ENCODE results near the gene ZNF205. TPM values are rescaled to one million over a fixed set of nuclear protein-coding genes. Genes with fewer than 3 reads are reported as not detected.

ZNF205 gene
- total RNA-seq, 1 donor from 2014 or later = 21.1 TPM

- no peaks in the 10 kb centered on the region for H3K9me3 Mint-ChIP-seq
- TF ChIP-seq CTCF (conservative IDR thresholded peaks at IDR 0.05) = no peak
- no peak overlapping the region for H3K27ac Mint-ChIP-seq (ENCODE audit: unreplicated experiment)
- H3K27me3 Mint-ChIP-seq (ENCODE audit: low read depth) = peaks cover 6% of the 10 kb centered on the region
- H3K36me3 Mint-ChIP-seq (ENCODE audit: low read depth) = no peaks in the 10 kb centered on the region
- H3K4me3 Mint-ChIP-seq = no peak overlapping the region
- DNase-seq (ENCODE audit: low read depth, low spot score) = no peak
- peaks cover 18% of the 10 kb centered on the region for H3K4me1 Mint-ChIP-seq
These were observed 27.9 kb upstream of the ZNF205 start for GRCh38 chr16:3084491-3084890.

GRCh38 chr16:3084969-3085670, 27.3 kb upstream of the ZNF205 start:
- no peak for DNase-seq (ENCODE audit: low read depth, low spot score)
- H3K27me3 Mint-ChIP-seq (ENCODE audit: low read depth) = no peaks in the 10 kb centered on the region
- no peak overlapping the region for H3K4me3 Mint-ChIP-seq
- no peak overlapping the region for H3K27ac Mint-ChIP-seq (ENCODE audit: unreplicated experiment)
- TF ChIP-seq CTCF (conservative IDR thresholded peaks at IDR 0.05) = no peak
- H3K4me1 Mint-ChIP-seq = peaks cover 18% of the 10 kb centered on the region
- no peaks in the 10 kb centered on the region for H3K36me3 Mint-ChIP-seq (ENCODE audit: low read depth)
- H3K9me3 Mint-ChIP-seq = no peaks in the 10 kb centered on the region

GRCh38 chr16:3085868-3086595, 26.4 kb upstream of the ZNF205 start:
- H3K27ac Mint-ChIP-seq (ENCODE audit: unreplicated experiment) = no peak overlapping the region
- H3K9me3 Mint-ChIP-seq = no peaks in the 10 kb centered on the region
- no peaks in the 10 kb centered on the region for H3K27me3 Mint-ChIP-seq (ENCODE audit: low read depth)
- H3K4me1 Mint-ChIP-seq = peaks cover 18% of the 10 kb centered on the region
- H3K4me3 Mint-ChIP-seq = no peak overlapping the region
- DNase-seq (ENCODE audit: low read depth, low spot score) = no peak
- TF ChIP-seq CTCF (conservative IDR thresholded peaks at IDR 0.05) = no peak
- no peaks in the 10 kb centered on the region for H3K36me3 Mint-ChIP-seq (ENCODE audit: low read depth)

- Mint-ChIP-seq H3K4me1 (peaks cover 18% of the 10 kb centered on the region), H3K4me3 (no peak overlapping the region), H3K9me3 (no peaks in the 10 kb centered on the region), H3K27ac (ENCODE audit: unreplicated experiment) (peak overlapping the region; percentile 67), H3K36me3 (ENCODE audit: low read depth) (no peaks in the 10 kb centered on the region), H3K27me3 (ENCODE audit: low read depth) (no peaks in the 10 kb centered on the region)
- DNase-seq (ENCODE audit: low read depth, low spot score) = no peak
- TF ChIP-seq CTCF (conservative IDR thresholded peaks at IDR 0.05) = no peak
These were observed 25.7 kb upstream of the ZNF205 start for GRCh38 chr16:3086596-3087242.

GRCh38 chr16:3087243-3088235, 24.8 kb upstream of the ZNF205 start:
- Mint-ChIP-seq H3K36me3 (ENCODE audit: low read depth) (no peaks in the 10 kb centered on the region), H3K27ac (ENCODE audit: unreplicated experiment) (peak overlapping the region; percentile 95), H3K4me3 (peak overlapping the region; percentile 59), H3K9me3 (no peaks in the 10 kb centered on the region), H3K4me1 (peaks cover 18% of the 10 kb centered on the region), H3K27me3 (ENCODE audit: low read depth) (no peaks in the 10 kb centered on the region)
- TF ChIP-seq CTCF (conservative IDR thresholded peaks at IDR 0.05) = no peak
- DNase-seq (ENCODE audit: low read depth, low spot score) = peak; percentile 48

Data from neural crest cell (in vitro differentiated cells).